Endodermal cell (in vitro differentiated cells): ENCODE results near the gene MRM1. TPM values are rescaled to one million over a fixed set of nuclear protein-coding genes. Genes with fewer than 3 reads are reported as not detected.

Source experiments
- DNase-seq: peaks from one replicate; pipeline ENCODE4 v3.0.0-alpha.2; 2017
- H3K27ac ChIP-seq: 2 replicates; pipeline ENCODE4 v1.5.1; 2013; ENCODE audit warnings: mild to moderate bottlenecking, low read depth, low read length, moderate library complexity
- H3K27me3 ChIP-seq: 2 replicates; pipeline ENCODE4 v1.6.1; 2013; ENCODE audit warnings: mild to moderate bottlenecking, low read length, moderate library complexity; ENCODE audit not compliant: insufficient read depth, control insufficient read depth, poor library complexity, severe bottlenecking
- H3K36me3 ChIP-seq: 2 replicates; pipeline ENCODE4 v1.7.0; 2013; ENCODE audit warnings: mild to moderate bottlenecking, low read length, moderate library complexity; ENCODE audit not compliant: control insufficient read depth, insufficient read depth
- H3K4me1 ChIP-seq: one replicate; pipeline ENCODE4 v1.7.0; 2013; ENCODE audit warnings: low read length; ENCODE audit not compliant: control insufficient read depth, insufficient read depth
- H3K4me3 ChIP-seq: 2 replicates; pipeline ENCODE4 v1.5.1; 2013; ENCODE audit warnings: mild to moderate bottlenecking, low read length, moderate library complexity
- H3K9ac ChIP-seq: 2 replicates; pipeline ENCODE4 v1.6.1; 2013; ENCODE audit warnings: mild to moderate bottlenecking, low read length, moderate library complexity; ENCODE audit not compliant: poor library complexity, severe bottlenecking; ENCODE audit errors: extremely low read depth
- H3K9me3 ChIP-seq: 2 replicates; pipeline ENCODE4 v1.6.1; 2013; ENCODE audit warnings: mild to moderate bottlenecking, low read length, moderate library complexity; ENCODE audit not compliant: control insufficient read depth
- H3K27ac Mint-ChIP-seq: 2 replicates; pipeline ENCODE4 v1.8.0; 2020; ENCODE audit warnings: mixed read lengths
- H3K27me3 Mint-ChIP-seq: 2 replicates; pipeline ENCODE4 v1.8.0; 2021; ENCODE audit warnings: mild to moderate bottlenecking, mixed read lengths; ENCODE audit not compliant: insufficient read depth
- H3K36me3 Mint-ChIP-seq: 2 replicates; pipeline ENCODE4 v1.8.0; 2020; ENCODE audit warnings: low read depth, mixed read lengths
- H3K4me1 Mint-ChIP-seq: 2 replicates; pipeline ENCODE4 v1.8.0; 2020; ENCODE audit warnings: mixed read lengths
- H3K4me3 Mint-ChIP-seq: 2 replicates; pipeline ENCODE4 v1.8.0; 2020; ENCODE audit warnings: mild to moderate bottlenecking, moderate library complexity, mixed read lengths
- H3K9me3 Mint-ChIP-seq: 2 replicates; pipeline ENCODE4 v1.8.0; 2020; ENCODE audit warnings: mild to moderate bottlenecking, mixed read lengths
- CTCF ChIP-seq: fragments of 200-600 bp; sonication (generic); conservative IDR thresholded peaks from 2 replicates; pipeline ENCODE4 v1.5.0; 2021; ENCODE audit warnings: antibody characterized with exemption, mild to moderate bottlenecking
- WGBS, 2 experiments: methylation state at CpG; one replicate each; pipeline versions ENCODE4 v1.1.5 to v1.1.7; 2013; ENCODE audit warnings: missing lambda C conversion rate in 2 of 2, mixed read lengths in 1 of 2; ENCODE audit not compliant: insufficient coverage in 1 of 2, insufficient read length in 1 of 2; 5-methylcytosine and 5-hydroxymethylcytosine counted together
- total RNA-seq, 2 donors: library from RNA; stranded (reverse); fragmentation: NEBNext Ultra II Directional in 1 of 2; extraction: Animal tissue kit (Norgen Biotek cat#: 25700) in 1 of 2; gene quantifications; 2 replicates in 1 of 2; 3 replicates in 1 of 2; pipeline ENCODE4 v1.2.1, GENCODE V29; 2021

Gene MRM1
- total RNA-seq, 2 donors from 2014 or later = 10.7 to 11.4 TPM

DNA sequence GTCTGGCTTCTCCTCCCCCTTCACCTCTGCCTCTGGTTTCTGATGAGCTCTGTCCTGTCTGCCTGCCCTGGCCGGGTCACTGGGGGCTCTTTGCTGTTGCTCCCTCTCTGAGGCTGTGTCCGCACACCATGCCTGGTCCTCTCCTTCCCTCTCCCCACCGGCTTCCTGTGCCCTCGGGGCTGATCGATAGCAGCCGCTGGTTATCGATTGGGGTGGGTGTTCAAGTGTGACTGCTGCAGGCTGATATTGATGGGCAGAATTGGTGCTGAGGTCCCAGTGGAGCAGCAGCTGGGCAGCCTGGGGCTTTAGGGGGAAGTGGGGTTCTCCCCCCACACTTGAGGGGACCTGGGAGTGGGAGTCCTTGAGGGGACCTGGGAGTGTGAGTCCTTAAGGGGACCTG is 16.4 kb downstream of the MRM1 start:
- Mint-ChIP-seq H3K9me3 (no peaks in the 10 kb centered on the region), H3K4me3 (no peak overlapping the region), H3K36me3 (no peaks in the 10 kb centered on the region), H3K27me3 (peaks cover 13% of the 10 kb centered on the region), H3K27ac (no peak overlapping the region), H3K4me1 (peaks cover 45% of the 10 kb centered on the region)
- no peaks in the 10 kb centered on the region for H3K36me3 ChIP-seq
- no peaks in the 10 kb centered on the region for H3K9me3 ChIP-seq
- no peak overlapping the region for H3K9ac ChIP-seq
- H3K27ac ChIP-seq = no peak overlapping the region
- H3K27me3 ChIP-seq = no peaks in the 10 kb centered on the region
- 89% methylated on average over 7 of the region's 7 CpGs; no CpG with 5 or more reads in 1 of the 2 experiments for WGBS, 2 experiments
- H3K4me3 ChIP-seq = no peak overlapping the region
- peaks cover 10% of the 10 kb centered on the region for H3K4me1 ChIP-seq
- TF ChIP-seq CTCF = no peak
- peak; percentile 45 for DNase-seq

DNA sequence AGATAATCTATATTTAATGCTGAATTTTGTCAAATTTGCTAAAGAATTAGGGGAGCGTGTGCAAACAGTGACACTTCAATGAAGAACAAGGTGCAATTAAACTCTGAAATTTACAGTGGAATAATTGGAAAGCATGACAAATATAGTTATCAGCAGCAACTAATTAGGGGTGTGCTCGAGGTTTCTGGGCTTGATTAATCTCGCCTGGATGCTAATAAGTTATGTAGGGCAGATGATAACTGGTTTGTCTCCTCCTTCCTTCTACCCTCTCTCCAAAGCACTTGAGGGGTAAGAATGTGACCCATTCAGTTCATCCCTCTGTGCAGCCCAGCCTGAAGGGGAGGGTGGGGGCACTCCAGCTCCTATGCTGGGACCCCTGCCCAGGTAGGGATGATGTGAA is 21.9 kb downstream of the MRM1 start:
- peaks cover 35% of the 10 kb centered on the region for H3K4me1 Mint-ChIP-seq
- Histone ChIP-seq H3K4me3 (no peak overlapping the region), H3K27ac (no peak overlapping the region), H3K4me1 (no peaks in the 10 kb centered on the region), H3K9ac (no peak overlapping the region), H3K27me3 (no peaks in the 10 kb centered on the region), H3K9me3 (no peaks in the 10 kb centered on the region), H3K36me3 (no peaks in the 10 kb centered on the region)
- no peak overlapping the region for H3K4me3 Mint-ChIP-seq
- peaks cover 6% of the 10 kb centered on the region for H3K27me3 Mint-ChIP-seq
- no peaks in the 10 kb centered on the region for H3K36me3 Mint-ChIP-seq
- no peaks in the 10 kb centered on the region for H3K9me3 Mint-ChIP-seq
- DNase-seq = no peak
- TF ChIP-seq CTCF = no peak
- 50 to 75% methylated on average over 1 to 3 of the region's 3 CpGs for WGBS, 2 experiments
- H3K27ac Mint-ChIP-seq = no peak overlapping the region

- no peak for DNase-seq
- Mint-ChIP-seq H3K4me3 (no peak overlapping the region), H3K4me1 (peaks cover 40% of the 10 kb centered on the region), H3K27ac (no peak overlapping the region), H3K9me3 (no peaks in the 10 kb centered on the region), H3K36me3 (no peaks in the 10 kb centered on the region), H3K27me3 (peaks cover 1% of the 10 kb centered on the region)
- Histone ChIP-seq H3K9me3 (no peaks in the 10 kb centered on the region), H3K27me3 (no peaks in the 10 kb centered on the region), H3K4me1 (peaks cover 7% of the 10 kb centered on the region), H3K4me3 (no peak overlapping the region), H3K9ac (no peak overlapping the region), H3K36me3 (no peaks in the 10 kb centered on the region), H3K27ac (no peak overlapping the region)
- WGBS, 2 experiments = 89 to 96% methylated on average over 5 to 7 of the region's 7 CpGs
- no peak for TF ChIP-seq CTCF
Observed at GRCh38 chr17:36625188-36625587, 23.8 kb downstream of the MRM1 start.
